Measurements from ENCODE around the gene IL20RA. TPM values are rescaled to one million over a fixed set of nuclear protein-coding genes. Genes with fewer than 3 reads are reported as not detected.
"Not testable (repeated sequence)": the region's sequence is repeated elsewhere in the genome, so short reads cannot be mapped to it uniquely, and the experiment has no call there.

The IL20RA gene
- total RNA-seq, 1 donor from 2014 or later = 13.3 TPM

DNA sequence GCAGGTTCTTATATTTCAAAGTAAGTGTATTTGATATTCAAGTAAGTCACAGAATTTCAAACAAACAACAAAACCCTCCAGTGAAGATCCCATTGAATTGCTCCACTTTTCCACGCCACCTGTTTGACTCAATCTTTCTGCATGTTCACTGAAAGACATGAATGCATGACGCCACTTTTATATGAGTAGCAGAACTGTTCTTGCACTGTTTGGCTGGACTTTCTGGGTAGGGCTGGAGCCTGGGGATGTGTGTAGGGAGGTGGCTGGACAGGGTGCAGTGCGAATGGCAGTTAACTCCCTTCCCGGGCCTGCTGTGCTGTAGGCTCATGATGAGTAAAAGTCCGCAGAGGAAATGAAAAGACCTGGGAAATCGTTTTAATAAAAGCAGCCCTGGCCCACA is 39.7 kb downstream of the IL20RA start:
- ATAC-seq = peak; percentile 91

DNA sequence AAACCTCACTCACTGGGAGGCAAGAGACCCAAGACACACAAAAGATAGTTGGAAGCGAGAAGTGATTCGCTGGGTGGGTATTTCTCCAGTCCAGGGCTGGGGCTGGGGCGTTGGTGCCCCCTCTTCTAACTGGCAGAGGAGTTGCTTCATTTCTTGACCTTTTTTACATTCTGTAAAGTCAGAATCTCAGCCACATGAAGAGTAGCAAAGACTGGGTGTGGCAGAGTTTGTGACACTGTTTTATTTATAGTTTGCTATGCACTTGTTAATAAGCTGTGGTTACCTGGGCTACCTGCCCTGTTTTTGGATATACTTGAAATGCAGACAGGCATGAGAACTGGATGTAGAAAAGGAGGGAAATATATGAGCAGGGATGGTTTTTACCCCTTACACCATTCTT is 42.3 kb downstream of the IL20RA start:
- peak; percentile 29 for ATAC-seq

DNA sequence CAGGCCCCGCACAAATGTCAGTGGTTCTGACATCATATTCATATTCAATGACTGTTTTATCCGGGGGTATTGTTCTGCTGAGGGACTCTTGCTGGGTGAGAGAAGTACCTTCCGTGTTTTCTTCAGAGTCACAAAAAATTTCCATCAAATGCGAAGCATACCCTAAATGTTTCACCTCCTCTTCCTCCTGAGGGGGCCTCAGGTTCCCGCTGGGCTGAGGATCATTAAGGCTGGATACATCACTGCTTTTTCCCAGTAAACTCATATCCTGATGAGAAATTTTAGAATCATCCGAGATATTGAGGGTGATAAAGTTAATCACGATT is 42.8 kb downstream of the IL20RA start:
- ATAC-seq = no peak

DNA sequence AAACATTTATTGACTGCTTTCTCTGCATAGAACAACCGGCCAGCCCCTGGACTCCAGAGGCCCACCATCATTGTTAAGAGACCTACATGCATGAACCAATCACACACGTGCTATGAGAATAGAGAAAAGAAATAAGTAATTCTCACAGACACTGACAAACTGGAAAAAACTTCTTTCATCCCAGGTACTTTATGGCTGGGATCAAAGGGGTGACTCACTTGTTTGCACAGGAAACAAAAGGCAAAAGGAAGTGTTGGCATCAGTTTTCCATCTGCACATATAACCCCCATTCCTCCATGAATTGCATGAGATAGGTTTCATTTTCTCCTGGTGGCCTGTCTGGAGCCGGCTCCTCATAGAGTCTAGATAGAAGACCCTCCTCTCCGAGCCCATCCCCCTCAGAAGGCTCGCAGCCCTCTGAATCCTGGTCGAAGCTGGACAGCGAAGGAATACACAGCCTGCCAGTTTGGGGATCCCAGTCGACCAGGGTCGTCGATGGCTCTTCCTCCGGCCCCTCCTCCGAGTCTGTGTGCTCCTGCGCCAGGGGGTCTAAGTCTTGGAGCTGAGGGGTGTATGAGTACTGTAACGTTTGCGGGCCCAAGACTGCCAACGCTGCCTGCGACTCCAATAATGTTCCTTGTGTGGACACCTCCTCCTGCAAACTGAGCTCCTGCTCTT is 43.3 kb downstream of the IL20RA start:
- peak; percentile 53 for ATAC-seq

DNA sequence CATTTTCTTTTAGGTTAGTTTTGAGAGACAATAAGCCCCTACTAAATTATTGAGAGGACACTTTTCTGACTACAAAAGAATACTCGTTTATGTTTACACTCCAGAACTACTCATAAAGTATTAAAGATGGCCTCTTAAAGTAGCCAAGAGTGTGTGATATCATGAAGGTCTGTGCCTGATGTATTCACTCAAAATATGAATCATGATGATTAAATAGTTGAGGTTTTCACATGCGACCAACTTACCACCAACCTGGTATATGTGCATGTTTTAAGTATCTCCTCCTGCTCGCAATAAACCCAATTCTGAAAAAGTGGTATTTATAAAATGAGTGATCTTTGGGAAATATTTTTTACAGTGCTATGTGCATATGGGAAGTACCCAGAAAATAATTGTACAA is 43.9 kb downstream of the IL20RA start:
- peak; percentile 43 for ATAC-seq

DNA sequence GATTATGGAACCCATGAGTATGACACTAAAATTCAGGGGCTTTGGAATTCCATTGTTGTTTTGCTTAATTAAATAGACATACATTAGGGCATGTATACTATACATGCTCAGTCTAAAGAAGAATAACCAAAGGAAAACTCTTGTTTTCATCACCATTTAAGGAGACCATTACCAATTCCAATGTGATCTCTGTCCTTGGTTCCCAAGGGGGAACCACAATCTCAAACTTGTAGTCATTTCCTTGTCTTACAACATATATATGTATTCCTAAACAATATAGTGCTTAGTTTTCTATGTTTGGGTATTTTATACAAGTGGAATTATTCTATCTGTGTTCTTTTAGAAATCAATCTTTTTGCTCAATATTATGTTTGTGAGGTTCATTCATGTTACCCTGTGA is 49.2 kb downstream of the IL20RA start:
- ATAC-seq = no peak

DNA sequence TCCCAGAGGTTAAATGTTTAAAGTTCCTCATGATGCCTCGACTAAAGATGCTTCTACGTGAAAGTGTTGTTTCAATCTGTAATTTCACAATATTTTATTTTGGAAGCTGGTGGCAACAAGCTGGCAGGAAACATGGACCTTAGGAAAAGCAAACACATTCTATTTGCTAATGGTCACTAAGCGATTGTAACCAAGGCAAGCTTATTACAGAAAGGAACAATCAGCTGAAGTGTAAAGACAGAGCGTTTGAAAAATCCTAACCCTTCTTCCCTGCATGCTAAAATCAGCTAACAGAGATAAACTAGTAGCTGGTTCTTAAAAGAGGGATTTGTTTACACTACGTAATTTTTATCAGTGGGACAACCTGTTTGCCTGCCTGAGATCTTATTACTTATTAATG is 50.0 kb downstream of the IL20RA start:
- ATAC-seq = no peak

DNA sequence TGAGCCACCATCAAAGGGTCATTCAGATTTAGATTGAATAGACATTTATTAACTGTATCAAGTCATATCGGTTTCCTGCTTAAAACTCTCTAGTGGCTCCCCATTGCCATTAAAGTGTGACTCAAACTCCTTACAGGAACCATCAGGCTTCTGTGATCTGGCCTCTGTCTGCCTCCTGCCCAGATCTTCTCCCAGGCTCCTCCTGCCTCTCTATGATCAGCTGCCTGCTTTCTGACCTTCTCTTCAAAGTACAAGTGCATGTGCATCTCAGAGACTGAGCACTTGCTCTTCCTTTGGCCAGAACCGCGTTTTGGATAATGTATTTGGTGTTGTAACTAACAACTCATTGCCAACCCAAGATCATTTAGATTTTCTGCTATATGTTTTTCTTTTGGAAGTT is 52.7 kb downstream of the IL20RA start:
- no peak for ATAC-seq

DNA sequence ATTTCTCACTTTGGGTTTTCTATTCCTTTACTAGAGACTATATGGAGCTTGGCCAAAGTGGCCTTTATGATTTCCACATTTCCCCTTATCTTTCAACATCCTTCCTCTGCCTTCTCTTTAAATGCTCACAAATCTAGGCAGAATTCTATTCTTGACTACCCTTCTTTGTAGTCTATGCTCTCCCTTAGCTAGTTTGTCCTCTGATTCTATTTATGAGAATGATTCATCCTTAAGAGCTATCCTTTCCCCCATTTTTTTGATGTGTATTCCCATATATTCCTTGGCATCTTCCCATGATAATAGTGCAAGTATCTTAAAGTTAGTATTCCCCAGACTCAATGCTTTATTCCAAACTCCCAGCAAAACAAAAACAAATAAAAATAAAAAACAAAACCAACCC is 53.1 kb downstream of the IL20RA start:
- no peak for ATAC-seq

DNA sequence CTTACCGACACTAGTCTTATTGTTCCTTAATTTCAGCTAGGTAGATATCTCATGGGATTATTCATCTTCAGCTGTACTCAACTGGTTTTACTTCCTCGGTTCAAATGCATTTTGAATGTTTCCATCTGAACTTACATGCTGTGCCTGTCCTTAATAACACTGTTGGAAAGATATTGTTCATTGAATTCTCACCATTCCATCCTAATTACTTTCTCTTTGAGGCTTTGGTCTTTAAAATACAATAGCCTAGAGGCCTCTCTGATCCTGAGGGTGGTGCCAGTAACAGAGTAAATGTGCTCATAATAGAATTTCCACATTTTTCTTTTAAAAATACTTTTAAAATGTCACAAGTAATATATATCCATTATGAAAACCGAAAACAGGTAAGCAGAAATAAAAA is 54.0 kb downstream of the IL20RA start:
- no peak for ATAC-seq

DNA sequence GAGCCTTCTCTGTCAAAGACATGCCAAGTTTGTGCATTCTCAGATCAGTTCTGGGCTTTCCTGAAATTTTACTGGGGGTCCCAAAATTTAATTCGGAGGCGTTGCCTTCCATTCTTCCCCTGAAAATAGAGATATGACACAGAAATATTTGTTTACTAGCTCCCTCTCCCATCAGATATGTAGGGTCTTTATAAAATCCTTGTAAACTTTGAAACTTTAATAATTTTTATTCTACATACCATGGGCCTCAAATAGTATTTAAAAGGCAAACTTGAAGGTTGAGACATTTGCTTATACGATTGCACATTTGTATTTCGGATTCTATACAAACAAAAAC is 54.6 kb downstream of the IL20RA start:
- no peak for ATAC-seq

DNA sequence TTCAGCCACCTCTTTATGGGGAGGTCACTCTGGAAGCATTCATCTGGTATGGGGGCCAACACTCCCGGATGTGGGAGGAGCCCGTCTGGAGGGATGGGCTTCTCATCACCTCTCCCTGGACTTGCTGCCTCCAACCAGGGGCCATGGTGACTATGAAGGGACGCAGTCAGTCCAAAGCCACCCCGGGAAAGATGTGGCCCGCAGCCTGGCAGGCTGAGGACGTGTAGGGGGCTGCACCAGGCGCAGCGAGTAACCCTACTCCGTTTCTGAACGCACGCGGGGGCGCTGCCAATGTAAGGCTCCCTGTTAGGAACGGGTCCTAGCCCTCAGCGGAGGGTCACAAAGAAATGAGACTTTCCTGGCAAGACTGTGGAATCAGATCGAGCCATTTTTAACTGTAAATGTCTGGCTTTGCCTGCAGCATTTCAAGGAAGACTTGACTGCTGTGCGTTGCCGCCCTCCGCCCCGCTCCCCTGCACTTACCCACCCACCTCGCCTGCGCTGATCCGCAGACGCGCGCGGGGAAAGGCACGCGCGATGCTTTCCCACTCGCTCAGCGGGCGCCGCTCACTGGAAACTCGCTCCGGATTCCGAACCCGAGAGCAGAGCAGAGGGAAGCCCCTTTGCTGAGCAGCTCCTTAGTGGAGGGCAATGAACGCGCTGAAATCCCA is 55.1 kb downstream of the IL20RA start:
- no peak for ATAC-seq

DNA sequence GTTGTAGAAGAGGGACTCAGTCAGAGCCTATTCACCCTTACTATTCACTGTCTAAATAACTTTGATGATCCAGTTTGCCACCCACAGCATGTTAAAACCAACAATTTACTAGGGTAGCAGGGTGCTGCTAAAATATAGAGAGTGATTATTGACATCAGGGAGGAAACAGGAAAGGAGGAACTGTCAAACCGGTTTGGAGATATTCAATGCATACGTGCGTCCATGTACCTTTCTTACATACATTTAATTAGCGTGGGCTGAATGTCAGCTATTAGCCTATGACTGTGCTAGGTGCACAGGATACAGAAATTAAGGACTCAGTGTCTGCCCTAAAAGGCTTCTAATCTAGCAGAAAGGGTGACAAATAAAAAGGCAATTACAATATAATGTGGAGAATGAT is 57.2 kb downstream of the IL20RA start:
- ATAC-seq = peak; percentile 92

DNA sequence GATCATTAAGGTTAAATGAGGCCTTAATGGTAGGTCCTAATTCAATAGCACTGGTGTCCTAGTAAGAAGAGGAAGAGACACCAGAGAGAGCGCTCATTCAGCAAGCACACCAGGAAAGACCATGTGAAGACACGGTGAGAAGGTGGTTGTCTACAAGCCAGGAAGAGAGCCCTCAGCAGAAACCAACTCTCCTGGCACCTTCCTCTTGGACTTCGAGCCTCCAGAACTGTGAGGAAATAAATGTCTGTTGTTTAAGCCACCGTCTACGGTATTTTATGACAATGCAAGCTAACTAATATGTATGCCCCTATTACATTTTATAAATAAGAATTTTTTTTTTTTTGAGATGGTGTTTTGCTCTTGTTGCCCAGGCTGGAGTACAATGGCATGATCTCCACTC is 59.3 kb downstream of the IL20RA start:
- no peak for ATAC-seq

DNA sequence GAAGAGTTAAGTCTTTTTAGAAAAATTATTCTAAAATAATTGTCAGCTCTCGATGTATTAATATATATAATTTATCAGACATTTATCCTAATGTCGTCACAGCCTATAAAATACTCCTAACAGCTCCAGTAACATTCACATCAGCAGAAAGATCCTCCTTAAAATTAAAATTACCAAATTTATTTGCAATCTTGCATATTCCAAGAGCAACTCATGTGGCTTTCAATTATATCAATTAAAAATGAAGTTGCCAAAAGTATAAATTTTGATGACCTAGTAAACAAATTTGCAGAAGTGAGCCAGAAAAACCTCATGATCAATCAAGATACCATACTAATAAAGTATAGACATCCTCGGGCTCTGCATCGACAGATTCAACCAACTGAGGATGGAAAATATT is 60.2 kb downstream of the IL20RA start:
- ATAC-seq = no peak

DNA sequence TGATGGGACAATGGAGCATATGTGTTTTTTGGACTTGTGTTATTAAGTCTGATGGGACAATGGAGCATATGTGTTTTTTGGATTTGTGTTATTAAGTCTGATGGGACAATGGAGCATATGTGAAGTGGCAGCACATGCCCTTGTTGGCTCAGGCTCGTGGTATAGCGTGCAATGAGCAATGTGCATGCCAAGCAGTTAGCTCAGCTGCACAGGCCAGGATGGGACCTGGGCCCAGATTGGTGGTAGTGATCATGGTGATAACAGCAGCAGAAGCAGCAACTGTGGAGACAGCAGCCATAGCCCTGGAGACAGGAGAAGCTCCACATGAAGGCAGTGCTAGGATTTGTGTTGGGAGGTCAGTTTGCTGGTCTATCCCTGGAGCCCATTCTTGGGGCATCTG is 61.1 kb downstream of the IL20RA start:
- ATAC-seq = no peak

DNA sequence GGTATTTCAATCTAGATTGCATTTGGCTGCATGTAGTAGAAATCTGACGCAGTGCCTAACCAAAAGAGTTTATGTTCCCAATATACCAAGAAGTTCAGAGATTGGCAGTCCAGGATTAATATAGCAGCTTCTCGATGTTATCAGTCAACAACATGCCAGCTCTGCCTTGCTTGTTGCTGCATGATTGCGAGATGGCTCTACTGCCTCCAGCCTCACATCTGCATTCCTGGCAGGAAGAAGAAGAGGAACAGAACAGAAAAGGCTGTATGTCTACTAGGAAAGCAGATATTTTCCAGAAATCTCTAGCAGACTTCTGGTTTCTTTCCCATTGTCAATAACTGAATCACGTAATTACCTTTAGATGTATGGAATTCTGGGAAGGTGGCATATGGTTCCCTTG is 61.8 kb downstream of the IL20RA start:
- no peak for ATAC-seq

DNA sequence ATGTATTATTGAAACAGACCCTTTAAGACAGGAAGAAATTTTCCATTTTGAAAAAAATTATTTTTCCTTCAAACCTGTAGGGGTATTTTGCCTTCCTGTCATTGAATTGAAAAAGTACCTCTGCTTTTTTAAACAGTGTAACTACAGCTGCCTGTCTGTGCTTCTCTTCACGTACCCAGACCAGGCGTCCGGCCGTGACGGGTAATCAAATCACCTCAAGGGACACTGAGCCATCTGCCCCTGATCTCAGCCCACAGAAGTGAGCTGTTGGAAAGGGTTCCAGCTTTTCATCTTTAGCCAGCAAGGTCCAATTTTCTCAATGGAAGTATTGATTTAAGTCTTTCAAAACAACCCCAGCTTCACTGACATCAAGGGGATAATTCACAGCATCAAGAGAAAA is 64.7 kb downstream of the IL20RA start:
- no peak for ATAC-seq

DNA sequence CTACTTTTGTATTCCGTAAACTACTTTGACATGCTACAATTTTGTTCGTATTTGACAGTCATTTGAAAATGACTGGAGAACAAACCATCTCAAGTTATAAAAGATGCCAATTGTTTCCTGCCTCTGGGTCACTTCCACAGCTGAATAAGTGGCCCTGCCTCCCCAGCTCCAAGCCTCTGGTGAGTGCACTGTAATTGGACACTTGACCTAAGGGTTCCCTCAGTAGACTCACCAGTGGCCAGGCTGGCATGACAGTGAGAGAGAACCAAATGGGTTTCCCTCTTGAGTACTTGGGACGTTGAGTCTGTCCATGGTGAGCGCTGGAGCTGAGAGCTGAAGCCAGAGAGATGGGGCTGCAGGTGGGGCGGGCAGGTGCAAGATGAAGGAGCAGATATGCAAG is 65.6 kb downstream of the IL20RA start:
- ATAC-seq = no peak

DNA sequence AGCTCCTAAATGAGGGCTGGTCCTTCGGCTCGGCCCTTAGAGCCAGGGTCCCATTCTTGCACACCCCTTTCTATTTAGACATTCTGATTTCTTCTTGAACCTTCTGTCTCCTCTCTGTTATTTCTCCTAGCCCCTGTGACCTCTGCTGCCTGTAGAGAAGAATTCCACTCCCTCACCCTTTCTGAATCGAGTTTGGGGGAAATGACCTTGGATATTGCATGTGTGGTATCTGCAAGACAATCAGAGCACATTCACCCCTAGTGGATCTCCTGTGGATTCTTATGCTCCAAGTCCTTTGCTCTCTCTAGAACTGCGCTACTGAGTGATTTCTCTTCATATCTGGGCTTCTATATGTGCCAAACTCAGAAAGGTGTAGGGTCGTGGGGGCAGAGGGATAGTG is 67.7 kb downstream of the IL20RA start:
- no peak for ATAC-seq

DNA sequence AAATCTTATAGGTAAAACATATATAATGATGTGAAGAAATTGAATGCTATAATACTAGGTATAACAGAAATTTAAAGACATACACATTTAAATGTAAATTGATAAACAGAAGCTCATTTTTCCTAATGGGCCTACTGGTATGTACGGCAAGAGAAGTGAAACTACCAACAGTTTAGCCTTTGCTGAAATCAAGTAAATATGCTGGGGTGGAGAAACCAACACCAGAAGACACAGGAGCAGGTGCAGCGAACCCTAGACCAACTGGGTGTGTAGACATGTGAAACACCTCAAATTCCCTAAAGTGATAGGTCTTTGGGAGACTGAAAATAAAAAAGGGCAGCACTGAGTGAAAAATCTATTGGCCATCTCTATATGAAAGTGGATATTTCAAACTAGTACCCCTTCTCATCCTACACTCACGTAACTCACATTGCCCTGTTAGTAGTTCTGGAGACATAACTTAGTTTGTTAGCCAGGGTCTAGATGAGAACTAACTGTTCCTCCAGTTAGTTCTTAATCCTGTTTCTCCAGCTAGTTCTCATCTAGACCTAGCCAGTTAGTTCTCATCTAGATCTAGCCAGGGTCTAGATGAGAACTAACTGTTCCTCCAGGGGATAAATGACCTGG is 69.6 kb downstream of the IL20RA start:
- no peak for ATAC-seq

DNA sequence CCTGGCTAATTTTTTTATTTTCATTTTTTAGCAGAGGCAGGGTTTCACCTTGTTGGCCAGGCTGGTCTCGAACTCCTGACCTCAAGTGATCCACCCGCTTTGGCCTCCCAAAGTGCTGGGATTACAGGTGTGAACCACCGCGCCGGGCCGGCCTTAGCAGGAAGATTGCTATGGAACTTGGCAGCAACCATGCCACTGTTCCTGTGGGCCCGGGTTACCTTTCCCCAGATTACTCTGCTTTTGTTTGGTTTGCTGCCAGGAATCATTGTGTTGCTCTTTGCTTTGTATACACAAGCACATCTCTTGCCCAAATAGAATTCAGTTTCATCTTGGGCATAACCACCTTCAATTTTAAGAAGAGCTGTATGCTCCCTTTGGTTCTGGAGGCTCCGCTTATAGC is 71.0 kb downstream of the IL20RA start:
- ATAC-seq = not testable (repeated sequence)

DNA sequence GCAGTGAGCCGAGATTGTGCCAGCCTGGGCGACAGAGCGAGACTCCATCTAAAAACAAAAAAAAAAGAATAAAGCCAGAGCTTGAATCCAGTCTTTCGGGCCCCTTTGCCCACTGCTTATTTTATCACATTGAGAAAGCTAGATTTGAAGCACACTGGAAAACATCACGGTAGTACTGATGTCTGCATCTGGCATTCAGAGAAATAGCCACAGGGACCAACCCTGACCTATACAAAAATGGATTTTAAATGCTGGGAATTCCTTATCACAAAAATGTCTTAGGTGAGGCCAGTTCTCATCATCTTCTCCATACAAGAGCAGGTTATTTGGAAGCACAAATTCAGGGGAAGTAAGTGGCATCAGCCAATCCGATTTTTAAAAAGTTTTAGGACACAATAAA is 73.2 kb downstream of the IL20RA start:
- ATAC-seq = no peak

DNA sequence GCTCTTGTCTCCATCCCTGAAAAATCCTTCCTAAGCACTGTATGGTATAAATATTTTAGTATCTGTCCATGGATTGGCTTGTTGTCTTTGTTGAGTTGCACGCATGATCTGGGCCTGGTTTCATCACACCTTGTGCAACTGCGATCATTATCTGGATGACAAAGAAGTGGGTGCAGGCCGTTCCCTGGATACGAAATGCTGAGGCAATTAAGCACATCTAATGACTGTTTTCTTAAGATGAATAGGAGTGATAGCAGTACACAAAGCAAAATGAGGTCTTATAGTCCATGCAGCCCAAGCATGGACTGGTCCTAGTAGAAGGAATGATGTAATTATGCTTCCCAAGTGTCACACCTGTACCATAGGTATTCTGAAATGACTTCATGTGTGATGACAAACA is 74.8 kb downstream of the IL20RA start:
- peak; percentile 62 for ATAC-seq

DNA sequence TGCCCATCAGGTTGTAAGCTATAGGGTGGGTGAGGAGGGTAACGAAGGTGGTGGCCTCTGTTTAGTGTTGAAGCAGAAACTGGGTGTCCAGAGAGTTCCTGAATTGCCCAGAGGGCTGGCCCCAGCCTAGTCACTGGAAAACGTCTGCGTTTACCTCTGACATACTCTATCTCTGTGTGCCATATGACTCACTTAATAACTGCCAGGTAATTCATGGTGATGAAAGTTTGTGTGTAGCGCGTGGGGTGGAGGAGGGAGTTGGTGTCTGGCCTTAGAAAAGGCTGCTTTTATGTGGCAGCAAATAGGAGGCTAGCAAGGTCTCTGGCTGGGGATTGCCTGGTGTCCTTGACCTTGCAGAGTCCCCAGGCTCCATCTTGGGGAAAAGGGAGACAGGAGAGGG is 75.3 kb downstream of the IL20RA start:
- ATAC-seq = peak; percentile 92

All from esophagus mucosa (tissue), 1 donor.